Measurements from ENCODE around the gene AFAP1L1. TPM values are rescaled to one million over a fixed set of nuclear protein-coding genes. Genes with fewer than 3 reads are reported as not detected.

AFAP1L1 gene
- total and polyA plus RNA-seq, 3 donors from 2014 or later, result 10.4 to 12.6 (median 11.9) TPM

- Histone ChIP-seq H3K4me1 (no peaks in the 10 kb centered on the region), H3K4me3 (no peak overlapping the region), H3K36me3 (ENCODE audit: low read depth, missing control alignments) (no peaks in the 10 kb centered on the region), H3K9me3 (no peaks in the 10 kb centered on the region), H3K27ac (no peak overlapping the region), H3K27me3 (no peaks in the 10 kb centered on the region)
- TF ChIP-seq POLR2A (IDR thresholded peaks at IDR 0.05) (no peak), CTCF (IDR thresholded peaks at IDR 0.05) (no peak)
- no peak for DNase-seq
- 61 to 72% methylated on average over 4 of the region's 4 CpGs for WGBS, 2 donors
- intact Hi-C loops (cut with DNase I; ENCODE audit: low total_unique reads), result no loop called here
Observed at GRCh38 chr5:149251546-149251945, 20.1 kb upstream of the AFAP1L1 start.

- intact Hi-C loops (cut with DNase I; ENCODE audit: low total_unique reads), result no loop called here
- Histone ChIP-seq H3K4me3 (no peak overlapping the region), H3K4me1 (no peaks in the 10 kb centered on the region), H3K27ac (no peak overlapping the region), H3K36me3 (ENCODE audit: low read depth, missing control alignments) (no peaks in the 10 kb centered on the region), H3K9me3 (no peaks in the 10 kb centered on the region), H3K27me3 (no peaks in the 10 kb centered on the region)
- no peak for DNase-seq
- TF ChIP-seq CTCF (IDR thresholded peaks at IDR 0.05), result no peak
- no peak for TF ChIP-seq POLR2A (IDR thresholded peaks at IDR 0.05)
- 48 to 61% methylated on average over 3 of the region's 3 CpGs for WGBS, 2 donors
Observed at GRCh38 chr5:149254506-149254905, 17.2 kb upstream of the AFAP1L1 start.

- no peak for DNase-seq
- Histone ChIP-seq H3K27ac (no peak overlapping the region), H3K27me3 (no peaks in the 10 kb centered on the region), H3K36me3 (ENCODE audit: low read depth, missing control alignments) (no peaks in the 10 kb centered on the region), H3K9me3 (no peaks in the 10 kb centered on the region), H3K4me3 (no peak overlapping the region), H3K4me1 (no peaks in the 10 kb centered on the region)
- intact Hi-C loops (cut with DNase I; ENCODE audit: low total_unique reads), result no loop called here
- TF ChIP-seq CTCF (IDR thresholded peaks at IDR 0.05), result no peak
- no peak for TF ChIP-seq POLR2A (IDR thresholded peaks at IDR 0.05)
Observed at GRCh38 chr5:149256451-149256850, 15.2 kb upstream of the AFAP1L1 start.

GRCh38 chr5:149257131-149257530, 14.5 kb upstream of the AFAP1L1 start:
- Histone ChIP-seq H3K27ac (no peak overlapping the region), H3K9me3 (no peaks in the 10 kb centered on the region), H3K36me3 (ENCODE audit: low read depth, missing control alignments) (no peaks in the 10 kb centered on the region), H3K4me3 (no peak overlapping the region), H3K4me1 (no peaks in the 10 kb centered on the region), H3K27me3 (no peaks in the 10 kb centered on the region)
- no peak for TF ChIP-seq POLR2A (IDR thresholded peaks at IDR 0.05)
- TF ChIP-seq CTCF (IDR thresholded peaks at IDR 0.05), result no peak
- no peak for DNase-seq
- WGBS, 2 donors, result 44 to 68% methylated on average over 1 of the region's 1 CpG
- intact Hi-C loops (cut with DNase I; ENCODE audit: low total_unique reads), result no loop called here

- no peak overlapping the region for H3K4me3 ChIP-seq
- no peaks in the 10 kb centered on the region for H3K4me1 ChIP-seq
- DNase-seq, result no peak
- H3K27me3 ChIP-seq, result no peaks in the 10 kb centered on the region
- H3K36me3 ChIP-seq (ENCODE audit: low read depth, missing control alignments), result no peaks in the 10 kb centered on the region
- H3K9me3 ChIP-seq, result no peaks in the 10 kb centered on the region
- WGBS, 2 donors, result 84 to 94% methylated on average over 10 of the region's 10 CpGs
- intact Hi-C loops (cut with DNase I; ENCODE audit: low total_unique reads), result no loop called here
- no peak overlapping the region for H3K27ac ChIP-seq
- TF ChIP-seq CTCF (IDR thresholded peaks at IDR 0.05) (no peak), POLR2A (IDR thresholded peaks at IDR 0.05) (no peak)
Observed at GRCh38 chr5:149257889-149258705, 13.6 kb upstream of the AFAP1L1 start.
